GM18907 (cell line): ENCODE measurements around the gene FCMR.
"Not testable (repeated sequence)": the region's sequence is repeated elsewhere in the genome, so short reads cannot be mapped to it uniquely, and the experiment has no call there.

ENCODE experiments used
- ATAC-seq: cut with Tn5 transposase; IDR thresholded peaks from one replicate; pipeline ENCODE4 v1.9.1; 2021; ENCODE audit warnings: mild to moderate bottlenecking, moderate library complexity; ENCODE audit not compliant: unreplicated experiment

Gene FCMR

DNA sequence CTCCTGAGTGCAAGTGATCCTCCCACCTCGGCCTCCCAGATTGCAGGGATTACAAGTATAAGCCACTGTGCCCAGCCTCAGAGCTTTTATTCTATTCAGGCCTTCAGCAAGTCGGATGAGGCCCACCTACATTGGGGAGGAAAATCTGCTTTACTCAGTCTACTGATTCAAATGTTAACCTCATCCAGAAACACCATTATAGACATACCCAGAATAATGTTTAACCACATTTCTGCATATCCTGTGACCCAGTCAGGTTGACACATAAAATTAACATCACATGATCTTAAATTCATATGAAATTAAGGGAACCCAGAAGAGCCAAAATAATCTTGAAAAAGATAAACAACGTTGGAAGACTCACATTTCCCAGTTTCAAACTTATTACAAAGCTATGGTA is 41.4 kb downstream of the FCMR start:
- no peak for ATAC-seq

DNA sequence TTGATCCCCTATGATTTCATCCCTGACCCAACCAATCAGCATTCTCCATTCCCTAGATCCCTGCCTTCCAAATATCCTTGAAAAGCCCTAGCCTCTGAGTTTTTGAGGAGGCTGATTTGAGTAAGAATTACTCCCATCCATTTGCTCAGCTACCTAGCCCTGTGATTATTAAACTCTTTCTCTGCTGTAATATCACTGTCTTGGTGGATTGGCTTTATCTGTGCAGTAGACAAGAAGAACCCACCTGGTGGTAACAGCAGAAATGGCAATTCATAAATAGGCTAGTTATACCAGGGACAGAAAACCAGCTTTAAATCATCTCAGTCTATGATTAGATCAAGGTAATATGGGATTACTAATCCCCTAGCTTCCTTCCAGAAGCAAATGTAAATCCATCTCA is 43.3 kb downstream of the FCMR start:
- no peak for ATAC-seq

DNA sequence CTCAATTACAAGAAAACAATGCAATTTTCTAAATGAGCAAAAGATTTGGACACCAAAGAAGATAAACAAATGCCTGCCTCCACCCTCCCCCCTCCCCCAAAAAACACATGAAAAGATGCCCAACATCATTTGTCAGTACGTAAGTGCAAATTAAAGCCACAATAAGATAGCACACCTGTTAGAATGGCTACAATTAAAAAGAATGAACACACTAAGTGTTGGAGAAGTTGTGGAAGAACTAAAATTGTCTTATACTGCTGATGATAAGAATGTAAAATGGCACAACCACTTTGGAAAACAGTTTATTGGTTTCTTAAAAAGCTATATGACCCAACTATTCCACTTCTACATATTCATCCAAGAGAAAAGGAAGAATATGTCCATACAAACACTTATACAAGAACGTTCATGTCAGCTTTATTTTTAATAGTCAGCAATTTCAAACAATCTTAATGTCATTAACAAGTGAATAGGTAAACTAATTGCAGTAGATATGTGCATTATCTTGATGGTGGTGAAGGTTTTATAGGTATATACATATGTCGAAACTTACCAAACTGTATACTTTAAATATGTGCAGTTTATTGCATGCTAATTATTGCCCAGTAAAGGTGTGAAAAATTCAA is 45.9 kb downstream of the FCMR start:
- no peak for ATAC-seq

DNA sequence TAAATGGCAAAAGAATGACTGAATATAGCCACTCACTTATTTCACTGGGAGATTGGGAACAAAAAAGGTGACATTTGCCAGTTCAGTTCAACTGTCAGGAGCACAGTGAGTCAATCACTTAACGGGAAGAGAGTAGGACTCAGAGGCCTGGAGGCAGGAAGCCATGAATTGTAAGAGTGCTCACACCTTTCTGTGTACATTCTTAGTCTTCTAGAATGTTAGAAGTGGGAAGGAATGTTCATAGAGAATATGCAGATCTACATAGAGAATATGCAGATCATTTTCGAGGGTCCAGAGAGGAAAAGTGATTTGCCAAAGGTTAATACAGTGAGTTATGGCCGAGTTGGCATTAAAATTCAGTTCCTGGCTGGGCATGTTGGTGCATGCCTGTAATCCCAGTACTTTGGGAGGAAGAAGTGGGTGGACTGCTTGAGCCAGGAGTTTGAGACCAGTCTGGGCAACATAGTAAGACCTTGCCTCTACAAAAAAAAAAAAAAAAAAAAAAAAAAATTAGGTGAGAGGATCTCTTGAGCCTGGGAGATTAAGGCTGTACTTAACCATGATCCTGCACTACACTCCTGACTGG is 48.0 kb downstream of the FCMR start:
- no peak for ATAC-seq

DNA sequence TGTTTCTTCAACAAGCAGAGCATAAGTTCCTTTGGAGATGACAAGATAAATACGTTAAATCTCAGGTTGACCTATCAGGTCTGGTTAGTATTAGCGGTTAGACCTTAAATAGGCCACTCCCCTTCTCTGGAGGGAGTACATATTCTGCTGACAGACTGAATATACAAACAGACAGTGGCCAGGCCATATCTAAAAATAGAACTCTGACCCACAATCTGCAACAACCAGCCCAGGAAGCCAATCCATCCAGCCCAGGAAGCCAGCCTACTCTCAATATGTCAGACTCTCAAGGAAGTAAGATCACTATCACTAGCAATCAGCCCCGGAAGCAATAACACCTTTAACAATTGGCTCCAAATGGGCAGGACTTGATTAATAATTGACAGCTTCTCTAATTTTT is 49.6 kb downstream of the FCMR start:
- ATAC-seq = no peak

DNA sequence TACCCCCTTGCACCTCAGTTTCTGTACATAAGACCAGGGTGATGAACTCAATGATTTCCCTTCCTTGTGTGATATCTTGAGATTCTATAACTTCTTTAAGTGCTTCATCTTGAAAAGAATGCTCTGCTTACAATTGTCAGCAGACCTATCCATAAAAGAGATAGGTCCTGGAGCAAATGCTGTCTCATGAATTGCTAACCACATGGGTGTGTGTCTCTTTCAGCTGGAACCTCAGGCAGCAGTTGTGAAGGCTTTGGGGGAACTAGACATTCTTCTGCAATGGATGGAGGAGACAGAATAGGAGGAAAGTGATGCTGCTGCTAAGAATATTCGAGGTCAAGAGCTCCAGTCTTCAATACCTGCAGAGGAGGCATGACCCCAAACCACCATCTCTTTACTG is 53.5 kb downstream of the FCMR start:
- no peak for ATAC-seq

DNA sequence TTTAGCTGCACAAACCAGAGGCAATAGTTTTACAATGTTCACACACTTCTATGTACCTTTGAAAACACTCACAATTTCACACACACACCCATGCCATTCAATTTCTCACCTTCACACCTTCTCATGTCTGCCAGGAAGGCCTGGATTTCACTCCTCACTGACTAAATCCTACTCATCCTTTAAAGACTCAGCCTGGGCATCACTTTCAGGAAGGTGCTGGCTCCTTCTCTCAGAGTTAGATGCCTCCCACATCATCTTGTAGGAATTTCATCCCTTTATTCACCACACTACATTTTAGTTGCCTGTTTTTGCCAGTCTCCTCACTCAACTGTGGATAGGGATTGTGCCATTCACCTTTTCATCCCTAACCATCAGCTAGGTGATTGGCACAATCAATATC is 54.0 kb downstream of the FCMR start:
- ATAC-seq = no peak

DNA sequence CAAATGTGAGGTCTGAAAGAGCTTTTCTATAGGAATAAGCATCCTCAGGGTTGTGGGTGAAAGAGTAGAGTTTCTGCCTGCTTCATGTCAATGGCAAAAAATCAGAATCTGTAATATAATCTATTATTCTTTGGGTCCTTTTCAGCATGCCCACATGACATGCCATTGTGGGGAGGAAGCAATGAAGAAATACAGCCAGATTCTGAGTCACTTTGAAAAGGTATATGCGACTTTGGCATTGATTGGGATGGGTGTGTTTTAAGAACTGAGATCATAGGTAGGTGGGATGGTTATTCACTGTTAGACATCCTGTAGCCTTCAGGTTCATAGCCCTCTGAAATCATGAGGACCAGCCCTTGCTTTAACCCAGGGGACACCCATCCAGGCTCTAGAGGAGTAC is 54.5 kb downstream of the FCMR start:
- no peak for ATAC-seq

DNA sequence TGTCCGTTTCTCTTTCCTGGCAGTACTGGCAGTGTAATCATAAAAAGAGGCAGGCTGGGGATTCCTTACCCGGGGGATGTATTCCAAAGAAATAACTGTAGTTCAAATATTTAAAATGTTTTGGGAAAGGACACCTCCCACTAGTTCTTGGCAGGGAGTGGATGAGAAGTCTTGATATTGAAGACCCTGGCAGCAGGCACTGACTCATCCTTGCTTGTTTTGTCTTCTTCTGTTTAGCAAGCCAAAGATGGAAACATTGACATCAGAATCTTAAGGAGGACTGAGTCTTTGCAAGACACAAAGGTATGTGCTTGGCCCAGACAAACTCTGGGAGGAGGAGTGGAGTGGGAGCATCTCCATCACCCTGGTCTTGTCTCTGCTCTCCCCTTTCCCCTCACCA is 55.7 kb downstream of the FCMR start:
- no peak for ATAC-seq

DNA sequence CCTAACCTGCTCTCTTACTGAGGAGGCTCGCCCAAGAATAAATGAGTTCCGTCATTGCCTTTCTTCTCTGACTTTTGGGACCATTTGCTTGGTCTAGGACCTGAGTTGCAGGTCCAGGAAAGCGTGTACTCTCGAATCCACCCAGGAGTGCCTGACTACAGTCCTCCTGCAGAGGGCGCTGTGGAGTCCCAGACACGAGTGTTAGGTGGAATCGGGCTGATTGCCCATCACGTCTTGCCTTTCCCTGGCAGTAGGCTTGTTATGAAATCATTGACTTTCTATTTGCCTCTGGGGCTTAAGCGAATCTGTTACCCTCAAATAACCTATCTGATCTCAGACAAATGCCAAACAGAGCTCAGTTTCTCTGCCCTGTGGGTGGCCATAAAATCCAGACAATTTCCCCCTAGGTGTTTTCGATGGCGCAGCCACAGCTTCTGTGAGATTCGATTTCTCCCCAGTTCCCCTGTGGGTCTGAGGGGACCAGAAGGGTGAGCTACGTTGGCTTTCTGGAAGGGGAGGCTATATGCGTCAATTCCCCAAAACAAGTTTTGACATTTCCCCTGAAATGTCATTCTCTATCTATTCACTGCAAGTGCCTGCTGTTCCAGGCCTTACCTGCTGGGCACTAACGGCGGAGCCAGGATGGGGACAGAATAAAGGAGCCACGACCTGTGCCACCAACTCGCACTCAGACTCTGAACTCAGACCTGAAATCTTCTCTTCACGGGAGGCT is 56.6 kb downstream of the FCMR start, which contains the start of gene IL20:
Gene IL20 (plus strand): TSS at position 685 of the 733 bp plus-strand sequence. CDS start 230 bp downstream, outside the sequence.
- ATAC-seq = no peak

DNA sequence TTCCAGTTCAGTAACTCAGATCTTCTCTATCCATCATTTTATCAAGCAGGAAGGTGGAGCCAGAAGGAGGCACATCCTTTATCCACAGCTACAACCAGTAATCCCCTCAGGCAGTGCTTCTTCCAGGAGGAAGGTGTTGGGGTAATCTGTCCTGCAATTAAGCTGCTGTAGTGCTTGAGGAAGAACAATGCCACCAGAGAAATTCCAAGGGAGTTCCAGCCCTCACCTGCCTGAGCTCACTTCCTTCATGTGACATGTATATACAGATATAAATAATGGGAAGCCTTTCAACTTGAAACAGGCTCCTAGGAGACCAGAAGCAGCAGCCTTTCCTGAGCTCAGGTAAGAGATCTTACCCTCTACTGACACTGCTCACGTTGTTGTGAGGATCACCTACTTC is 58.5 kb downstream of the FCMR start:
- no peak for ATAC-seq

DNA sequence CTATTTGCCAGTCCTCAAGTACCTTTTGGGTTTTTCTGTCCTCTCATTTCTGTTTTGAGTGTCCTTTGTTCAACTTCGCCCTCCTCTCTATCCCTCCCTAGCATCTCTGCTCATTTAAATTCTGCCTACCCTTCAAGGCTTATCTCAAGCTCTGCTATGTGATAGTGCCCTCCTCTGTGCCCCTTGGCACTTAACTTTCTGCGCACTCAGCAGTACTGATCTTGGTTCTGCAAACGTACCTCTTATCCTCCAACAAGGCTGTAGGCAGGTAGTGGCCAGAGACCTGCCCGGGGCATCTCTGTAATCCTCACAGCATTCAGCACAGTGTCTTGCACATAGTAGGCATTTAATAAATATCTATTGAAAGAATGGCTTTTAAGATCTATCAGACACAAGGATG is 61.6 kb downstream of the FCMR start:
- no peak for ATAC-seq

DNA sequence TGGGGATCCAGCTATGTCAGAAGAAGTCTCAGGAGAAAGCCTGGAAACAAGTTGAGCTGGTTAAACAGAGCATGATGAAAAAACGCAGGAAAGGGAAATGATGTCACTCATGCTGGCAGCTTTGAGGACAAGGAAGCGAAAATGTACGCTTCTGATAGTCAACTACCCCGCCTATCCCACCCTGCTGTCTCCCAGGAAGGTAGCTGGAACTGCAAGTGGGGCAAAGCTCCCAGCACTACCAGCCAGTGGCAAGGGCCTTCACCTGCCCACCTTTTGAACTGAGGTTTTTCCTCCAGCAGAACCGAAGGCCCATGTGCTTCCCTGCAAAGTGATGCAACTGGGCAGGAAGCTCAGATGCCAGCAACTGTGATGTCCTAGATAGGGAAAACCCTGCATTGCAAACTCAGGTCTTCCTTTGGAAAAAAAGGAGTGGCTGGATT is 62.6 kb downstream of the FCMR start:
- no peak for ATAC-seq

DNA sequence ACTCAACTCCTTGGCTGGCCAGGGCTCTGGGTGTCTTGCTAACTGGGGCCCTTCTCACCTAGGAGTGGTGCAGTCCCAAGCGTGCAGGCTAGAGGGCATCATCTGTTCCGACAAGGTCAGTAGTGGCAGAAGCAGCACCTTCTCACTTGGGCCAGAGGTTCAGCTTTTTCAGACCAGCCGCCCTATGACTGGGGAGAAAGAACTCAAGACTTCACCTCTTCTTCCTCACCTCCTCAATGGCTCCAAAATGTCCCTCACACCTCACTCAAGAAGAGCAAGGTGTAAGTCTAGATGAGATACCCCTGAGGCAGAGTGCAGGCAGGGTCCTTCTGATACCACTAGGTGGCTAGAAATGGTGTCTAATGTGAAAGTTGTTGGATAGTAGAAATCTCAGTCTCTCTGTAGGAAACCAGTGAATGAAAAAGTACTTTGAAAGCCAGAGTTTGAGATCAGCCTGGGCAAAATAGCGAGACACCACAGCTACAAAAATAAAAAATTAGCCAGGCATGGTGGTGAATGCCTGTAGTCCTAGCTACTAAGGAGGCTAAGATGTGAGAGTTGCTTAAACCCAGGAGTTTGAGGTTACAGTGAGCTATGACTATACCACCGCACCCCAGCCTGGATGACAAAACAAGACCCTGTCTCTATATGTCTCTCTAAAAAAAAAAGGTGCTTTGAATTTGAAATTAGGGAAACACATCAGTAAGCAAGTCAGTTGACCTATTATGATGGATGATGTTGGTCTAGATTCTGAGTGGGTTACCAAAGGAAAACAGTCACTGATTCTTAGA is 64.9 kb downstream of the FCMR start:
- ATAC-seq = no peak

DNA sequence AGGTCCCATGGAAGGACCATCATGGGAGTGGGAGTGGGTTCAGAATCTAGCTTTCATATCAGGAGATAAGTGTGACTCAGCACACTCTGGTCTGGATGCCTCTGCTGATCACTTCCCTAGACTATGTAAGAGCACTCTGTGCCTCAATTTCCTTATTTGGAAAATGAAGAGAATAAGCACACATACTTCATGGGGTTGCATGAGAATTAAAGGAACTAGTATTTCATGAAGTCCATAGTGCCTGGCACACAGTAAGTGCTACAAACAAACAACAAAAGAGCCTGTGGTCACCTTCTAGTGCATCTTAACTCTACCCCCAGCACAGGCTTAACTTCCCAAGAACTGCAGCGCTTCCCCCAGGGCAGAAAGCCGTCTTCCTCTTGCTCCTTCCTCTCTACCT is 65.9 kb downstream of the FCMR start:
- no peak for ATAC-seq

DNA sequence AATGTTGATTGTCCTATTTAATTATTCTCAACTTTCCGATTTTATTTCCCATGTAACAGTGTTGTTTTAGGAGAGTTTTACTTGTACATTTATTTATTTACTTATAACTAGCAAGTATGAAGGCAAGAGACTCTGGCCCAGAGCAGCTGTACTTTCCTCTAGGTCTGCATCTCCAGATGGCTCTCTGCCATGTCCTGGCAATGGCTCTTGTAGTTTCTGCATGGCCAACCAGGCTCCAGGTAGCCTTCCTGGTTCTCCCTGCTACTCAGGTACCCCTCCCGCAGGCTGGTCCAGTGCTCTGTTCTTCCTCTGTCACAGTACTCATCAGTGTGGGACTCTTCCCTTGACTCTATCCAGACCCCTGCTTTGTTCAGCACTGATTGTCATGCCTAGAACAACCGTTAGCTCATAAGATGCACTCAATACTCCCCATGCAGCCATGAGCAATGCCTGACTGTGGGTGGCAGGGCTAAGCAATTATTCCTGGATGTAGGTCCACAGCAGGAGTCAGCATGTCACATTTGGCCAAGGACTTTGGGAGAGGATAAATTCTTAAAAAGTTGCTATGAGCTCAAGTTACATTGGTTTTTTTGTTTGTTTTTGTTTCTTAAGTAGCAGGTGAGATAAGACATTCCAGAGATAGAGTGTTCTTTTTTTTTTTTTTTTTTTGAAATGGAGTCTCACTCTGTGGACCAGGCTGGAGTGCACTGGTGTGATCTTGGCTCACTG is 67.2 kb downstream of the FCMR start:
- no peak for ATAC-seq

DNA sequence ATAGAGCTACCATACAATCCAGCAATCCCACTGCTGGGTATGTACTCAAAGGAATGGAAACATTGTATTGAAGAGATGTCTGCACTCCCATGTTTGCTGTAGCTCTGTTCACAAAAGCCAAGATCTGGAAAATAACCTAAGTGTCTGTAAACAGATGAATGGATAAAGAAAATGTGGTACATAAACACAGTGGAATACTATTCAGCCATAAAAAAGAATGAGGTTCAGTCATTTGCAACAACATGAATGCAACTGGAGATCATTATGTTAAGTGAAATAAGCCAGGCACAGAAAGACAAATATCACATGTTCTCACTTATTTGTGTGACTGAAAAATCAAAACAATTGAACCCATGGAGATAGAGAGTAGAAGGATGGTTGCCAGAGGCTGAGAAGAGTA is 68.0 kb downstream of the FCMR start:
- not testable (repeated sequence) for ATAC-seq
